NK-92 (cell line): ENCODE results near the gene AEN.

ENCODE experiments used
- DNase-seq: peaks from one replicate; lab custom pipeline; 2025; ENCODE audit not compliant: unreplicated experiment; lab: John Stamatoyannopoulos, UW

Gene AEN

DNA sequence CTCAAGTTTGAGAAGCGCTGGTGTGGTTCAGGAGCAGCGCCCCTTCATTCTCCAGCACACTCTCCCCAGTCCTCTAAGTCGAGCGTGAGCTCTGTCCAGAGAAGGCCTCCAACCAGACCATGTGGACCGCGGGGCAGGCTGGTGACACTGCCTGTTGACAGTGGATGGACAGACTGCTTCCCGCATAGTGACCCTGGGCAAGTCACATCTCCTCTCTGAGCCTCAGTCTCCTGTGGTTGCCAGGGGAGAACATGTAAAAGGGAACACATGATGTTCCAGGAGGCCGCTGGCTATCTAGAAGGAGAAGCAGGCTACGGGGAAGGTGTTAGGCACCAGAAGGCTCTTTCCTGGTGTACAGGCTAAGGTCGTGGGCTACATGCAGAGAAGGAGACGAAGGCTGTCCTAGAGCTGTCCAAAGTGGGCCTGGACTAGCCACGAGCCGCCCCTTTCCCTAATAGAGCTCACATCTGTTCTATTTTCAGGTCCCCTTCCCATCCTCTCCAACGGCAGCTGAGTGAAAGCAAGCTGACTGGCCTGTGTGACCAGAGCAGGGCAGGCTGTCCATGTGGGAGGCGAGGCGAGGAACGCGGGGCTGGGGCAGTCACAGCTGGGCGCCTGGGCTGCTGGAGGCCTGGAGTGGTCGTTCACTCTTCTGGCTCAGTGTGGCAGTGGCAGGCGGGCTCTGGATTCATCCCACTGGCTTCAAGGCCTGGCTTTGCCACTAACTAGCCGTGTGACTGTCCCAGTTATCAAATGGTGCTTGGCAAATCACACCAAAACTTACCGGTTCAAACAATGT lies 28.8 kb downstream of the AEN start:
- DNase-seq, result no peak

DNA sequence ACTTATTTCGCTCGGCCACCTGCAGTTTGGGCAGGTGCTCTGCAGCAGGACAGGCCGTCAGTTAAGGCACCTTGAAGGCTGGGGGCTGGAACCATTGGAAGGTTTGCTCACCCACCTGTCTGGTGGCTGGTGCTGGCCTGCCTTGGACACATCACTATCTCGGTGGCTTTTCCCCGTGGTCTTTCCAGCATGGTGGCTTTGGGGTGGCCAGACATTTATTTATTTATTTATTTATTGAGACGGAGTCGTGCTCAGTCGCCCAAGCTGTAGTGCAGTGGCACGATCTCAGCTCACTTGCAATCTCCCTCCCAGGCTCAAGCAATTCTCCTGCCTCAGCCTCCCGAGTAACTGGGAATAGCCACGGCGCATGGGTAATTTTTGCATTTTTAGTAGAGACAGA lies 29.4 kb downstream of the AEN start:
- no peak for DNase-seq

DNA sequence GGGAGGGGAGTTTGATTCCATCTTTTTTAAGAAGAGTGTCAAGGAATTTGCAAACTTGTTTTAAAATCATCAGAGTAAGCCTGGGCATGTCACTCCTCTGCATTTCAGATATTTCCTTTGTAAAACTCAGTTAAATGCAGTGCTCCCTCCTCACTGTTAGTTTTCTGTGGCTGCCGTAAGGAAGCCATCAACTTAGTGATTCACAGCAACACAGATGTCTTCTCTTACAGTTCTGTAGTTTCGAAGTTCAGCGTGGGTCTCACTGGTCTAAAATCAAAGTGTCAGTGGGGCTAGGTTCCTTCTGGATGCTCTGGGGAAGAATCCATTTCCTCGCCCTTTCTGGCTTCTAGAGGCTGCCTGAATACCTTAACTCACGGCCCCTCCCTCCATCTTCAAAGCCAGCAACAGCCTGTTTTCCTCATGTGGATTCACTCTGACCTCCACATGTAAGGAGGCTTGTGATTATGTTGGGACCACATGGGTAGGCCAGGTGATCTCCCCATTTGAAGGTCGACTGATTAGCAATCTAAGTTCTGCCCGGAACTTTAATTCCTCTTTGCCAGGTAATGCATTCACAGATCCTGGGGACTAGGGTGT lies 30.1 kb downstream of the AEN start:
- no peak for DNase-seq

DNA sequence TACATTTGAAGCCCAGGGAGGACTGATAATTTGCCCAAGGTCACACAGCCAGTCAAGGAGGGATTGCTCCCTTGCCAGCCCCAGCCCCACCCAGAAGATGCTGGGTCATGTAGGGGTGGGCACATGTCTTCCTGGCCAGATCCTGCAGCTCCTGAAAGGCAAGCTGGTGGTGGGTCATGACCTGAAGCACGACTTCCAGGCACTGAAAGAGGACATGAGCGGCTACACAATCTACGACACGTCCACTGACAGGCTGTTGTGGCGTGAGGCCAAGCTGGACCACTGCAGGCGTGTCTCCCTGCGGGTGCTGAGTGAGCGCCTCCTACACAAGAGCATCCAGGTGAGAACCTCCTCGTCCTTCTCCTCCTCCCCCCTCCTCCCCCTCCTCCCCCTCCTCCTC lies 30.8 kb downstream of the AEN start:
- DNase-seq, result no peak

DNA sequence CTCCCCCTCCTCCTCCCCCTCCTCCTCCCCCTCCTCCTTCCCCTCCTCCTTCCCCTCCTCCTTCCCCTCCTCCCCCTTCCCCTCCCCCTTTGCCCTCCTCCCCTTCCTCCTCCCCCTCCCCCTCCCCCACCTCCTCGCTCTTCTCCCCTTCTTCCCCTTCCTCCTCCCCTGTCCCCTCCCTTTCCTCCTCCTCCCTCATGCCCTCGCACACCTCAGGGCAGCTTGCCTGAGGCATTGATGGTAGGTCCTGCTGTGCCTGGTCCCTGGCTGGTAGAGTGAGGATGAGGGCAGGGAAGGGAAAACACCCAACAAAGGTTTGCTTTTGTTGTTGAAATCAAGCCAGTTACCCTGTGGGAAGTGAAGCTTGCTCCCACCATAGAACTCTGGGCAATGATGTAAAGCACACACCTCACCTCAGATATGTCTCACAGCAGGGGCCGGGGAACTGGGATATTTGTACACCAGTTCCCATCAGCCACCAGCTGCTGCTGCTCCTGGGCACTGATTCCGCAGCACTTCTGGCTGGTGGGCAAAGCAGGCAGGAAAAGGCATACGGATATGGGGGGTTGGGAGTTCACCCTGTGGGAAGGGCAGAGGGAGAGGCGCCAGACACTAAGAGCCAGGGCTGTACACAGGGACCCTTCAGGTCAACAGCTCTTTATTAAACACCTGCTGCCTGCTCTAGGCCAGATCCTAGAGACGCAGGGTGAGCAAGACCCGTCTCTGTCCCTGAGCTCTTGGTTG lies 31.5 kb downstream of the AEN start:
- DNase-seq, result no peak

DNA sequence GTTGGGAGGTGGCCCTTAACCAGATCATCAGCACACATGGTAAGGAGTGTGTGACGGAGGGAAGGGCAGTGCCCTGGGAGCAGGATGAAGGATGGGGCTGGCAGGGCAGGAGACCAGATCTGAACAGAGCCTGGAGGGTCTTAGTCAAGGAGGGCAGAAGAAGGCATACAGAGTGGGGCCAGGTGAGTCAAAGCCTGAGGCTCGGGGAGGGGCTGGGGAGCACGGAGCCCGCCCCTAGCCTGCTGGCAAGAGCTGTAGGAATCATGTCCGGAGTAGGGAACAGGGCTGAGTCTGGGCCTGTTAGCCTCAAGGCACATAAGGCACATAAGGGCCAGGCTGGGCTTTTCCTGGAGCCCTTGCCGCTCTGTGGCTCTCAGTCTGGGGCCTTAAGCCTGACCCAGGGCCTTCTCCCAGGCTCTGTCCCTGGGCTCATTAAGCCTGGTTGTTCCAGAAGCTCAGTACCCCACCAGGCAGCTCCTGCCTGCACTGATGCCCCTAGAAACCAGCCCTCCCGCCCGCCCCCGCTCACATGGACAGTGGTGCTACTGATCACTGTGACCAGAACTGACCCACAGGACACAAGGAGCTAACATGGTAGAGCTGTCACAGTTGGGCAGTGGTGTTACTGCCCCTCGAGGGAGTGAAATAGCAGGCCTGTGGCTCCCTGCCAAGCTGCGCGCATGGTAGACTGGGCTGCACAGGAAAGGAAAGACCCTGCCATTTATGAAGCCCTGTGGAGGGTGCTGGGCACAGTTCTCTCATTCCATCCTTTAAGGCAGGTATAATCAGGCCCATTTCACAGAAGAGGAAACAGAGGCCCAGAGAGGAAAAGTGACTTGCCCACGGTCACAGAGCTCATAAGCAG lies 32.3 kb downstream of the AEN start:
- DNase-seq, result no peak

DNA sequence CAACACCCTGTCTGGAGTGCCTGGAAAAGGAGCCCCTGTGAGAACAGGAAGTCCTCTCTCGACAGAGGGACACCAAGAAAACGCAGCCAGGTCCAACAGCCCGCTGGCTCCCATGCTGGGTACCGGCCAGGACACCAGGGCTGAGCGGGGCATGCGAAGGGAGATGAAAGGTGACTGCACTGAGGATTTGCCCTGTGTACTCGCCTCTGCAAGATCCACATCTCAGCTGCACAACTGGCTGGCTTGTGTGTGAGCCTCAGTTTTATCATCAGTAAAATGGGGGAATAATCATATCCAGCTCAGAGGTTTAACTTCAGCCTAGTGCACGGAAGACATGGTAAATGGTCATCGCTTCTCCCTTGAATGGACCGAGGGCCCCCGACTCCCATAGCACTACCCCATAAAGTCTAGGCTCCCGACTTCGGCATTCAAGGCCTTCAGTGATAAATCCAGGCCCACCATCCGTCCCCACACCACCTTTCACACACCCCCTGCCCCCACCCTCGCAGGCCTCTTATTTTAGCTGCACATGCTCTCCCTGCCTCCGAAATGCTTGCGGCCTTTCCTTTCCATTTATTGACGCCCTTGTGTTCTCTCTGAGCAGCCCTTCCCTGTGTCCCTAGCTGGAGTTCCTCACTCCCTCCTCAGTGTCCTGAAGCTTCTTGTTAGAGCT lies 33.4 kb downstream of the AEN start:
- DNase-seq, result no peak

DNA sequence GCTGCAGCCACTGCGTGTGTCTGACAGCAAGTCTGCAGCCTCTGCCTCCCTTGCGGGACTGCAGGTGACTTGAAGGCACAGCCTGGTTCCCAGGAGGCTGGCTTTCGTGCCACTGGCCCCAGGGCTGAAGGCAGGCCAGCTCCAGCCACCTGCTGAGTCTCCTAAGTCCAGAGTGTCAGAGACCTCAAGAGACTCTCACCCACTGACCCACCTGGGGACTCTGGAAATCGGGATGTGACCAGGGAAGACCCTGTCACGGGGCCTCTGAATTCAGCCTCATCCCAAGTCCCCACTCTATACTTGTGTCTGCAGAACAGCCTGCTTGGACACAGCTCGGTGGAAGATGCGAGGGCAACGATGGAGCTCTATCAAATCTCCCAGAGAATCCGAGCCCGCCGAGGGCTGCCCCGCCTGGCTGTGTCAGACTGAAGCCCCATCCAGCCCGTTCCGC lies 34.0 kb downstream of the AEN start:
- DNase-seq, result no peak

DNA sequence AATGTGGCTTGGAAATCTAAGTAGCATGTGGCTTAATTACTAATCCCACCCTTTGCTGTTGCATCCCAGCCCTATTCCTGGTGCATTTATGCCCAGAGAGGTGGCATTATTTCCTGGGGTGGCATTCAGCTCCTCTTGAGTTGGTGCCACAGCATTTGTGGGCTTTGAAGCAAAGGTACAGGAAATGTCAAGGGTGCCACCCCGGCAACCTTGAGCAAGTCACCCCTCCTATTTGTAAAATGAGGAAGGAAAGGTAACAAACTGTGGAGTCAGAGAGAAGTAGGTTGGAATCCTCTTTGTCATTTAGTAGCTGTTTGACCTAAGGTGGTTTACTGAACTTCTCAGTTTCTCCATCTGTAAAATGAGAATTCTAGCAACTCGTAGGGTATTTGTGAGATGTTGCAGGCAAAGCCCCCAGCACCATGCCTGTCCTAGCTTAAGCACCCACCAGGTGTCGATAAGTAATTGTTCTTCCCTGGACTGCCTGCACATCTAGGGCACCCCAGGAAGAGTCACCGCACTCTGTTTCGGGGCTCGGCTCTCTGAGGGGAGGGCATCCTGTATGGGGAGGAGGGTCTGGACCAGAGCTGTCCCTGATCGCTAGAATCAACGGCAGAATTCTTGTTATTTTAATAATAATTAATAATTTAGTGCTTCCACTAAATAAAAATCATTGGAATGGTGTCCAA lies 34.8 kb downstream of the AEN start:
- no peak for DNase-seq

DNA sequence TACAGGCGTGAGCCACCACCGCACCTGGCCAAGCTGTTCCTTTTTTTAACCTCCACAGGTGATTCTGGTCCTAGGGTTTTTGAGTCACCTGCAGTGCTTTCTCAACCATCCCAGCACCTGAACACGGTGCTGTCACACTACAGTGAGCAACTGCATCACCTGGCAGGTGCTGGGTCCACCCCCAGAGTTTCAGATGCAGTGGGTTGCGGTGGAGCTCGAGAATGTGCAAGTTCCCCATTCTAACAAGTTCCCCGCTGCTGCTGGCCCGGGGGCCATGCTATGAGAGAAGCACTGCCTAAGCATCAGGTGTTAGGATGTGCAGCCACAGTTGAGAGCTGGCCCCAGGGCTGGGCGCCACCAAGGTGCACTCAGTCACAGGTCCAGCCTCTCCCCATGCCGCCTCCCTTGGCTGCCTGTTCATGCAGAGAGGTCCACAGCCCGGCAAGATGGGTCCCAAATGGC lies 35.7 kb downstream of the AEN start:
- DNase-seq, result no peak

DNA sequence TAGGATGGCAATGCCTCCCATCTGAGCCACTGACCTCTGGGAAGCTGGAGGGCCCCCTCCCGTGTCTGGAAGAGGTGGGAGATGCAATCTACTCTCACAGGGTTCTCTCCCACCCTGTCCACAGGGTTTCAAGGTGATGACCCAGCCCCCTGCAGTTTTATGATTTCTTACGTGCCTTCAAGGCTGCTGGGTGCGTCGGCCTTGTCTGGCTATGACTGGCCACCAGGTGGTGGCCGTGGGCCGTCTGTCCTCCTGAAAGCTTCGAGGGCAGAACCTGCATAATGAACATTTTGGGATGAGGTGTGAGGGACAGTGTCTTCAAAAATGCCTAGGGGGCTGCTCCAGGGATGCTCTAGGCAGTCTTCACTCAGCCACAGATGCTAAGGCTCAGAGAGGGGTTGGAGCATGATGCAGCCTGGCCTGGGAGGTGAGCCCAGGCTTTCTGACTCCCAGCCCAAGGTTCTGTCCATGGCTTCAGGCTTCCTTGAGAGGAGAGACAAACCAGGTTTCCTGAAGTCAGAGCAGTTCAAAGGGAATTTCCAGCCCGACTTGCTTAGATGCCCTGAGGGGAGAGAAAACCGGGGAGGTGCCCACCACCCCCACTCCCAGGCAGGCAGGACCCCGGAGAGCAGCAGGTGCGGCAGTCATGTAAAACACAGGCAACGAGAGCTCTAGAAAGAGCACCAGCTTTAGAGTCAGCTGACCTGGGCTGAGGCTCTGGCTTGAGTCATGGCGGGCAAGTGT lies 36.4 kb downstream of the AEN start:
- DNase-seq, result no peak

DNA sequence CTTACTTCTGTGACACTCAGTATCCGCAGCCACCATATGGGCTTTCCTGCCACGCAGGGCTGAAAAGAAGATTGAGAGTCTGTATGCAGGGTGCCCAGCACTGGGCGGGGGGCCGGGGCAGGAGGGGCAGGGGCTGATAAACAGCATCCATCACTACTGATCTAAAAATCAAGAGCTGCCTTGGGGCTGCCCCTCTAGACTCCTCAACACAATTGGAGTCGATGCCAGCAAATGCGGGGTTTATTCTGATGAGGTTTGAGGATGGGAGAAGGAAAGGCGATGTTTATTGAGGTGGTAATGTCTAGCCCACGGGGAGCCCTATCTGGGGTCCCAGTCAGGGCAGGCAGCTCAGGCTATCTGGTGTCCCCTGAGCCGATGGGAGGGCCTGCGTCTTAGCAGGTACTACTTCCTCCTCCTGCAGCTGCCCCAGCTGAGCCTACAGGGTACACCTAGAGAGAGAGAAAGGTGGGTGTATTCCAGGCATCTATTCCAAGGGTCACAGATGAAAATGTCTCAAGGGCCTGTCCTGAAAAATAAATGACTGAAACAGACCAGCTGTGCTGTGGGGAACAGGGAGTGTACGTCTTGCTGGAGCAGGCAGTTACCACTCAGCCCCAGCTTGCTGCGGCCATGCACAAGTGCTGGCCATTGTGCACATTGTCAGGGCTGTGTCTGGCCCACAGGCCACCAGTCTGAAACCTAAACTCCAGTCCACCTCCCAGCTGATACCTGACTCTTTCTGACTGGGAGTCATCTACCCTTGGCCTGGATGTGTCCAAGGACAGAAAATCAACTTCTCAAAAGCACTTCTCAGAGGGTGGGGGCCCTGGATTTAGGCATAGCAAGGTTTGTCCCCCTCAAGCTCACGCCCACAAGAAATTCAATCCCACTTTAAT lies 37.2 kb downstream of the AEN start:
- DNase-seq, result no peak

DNA sequence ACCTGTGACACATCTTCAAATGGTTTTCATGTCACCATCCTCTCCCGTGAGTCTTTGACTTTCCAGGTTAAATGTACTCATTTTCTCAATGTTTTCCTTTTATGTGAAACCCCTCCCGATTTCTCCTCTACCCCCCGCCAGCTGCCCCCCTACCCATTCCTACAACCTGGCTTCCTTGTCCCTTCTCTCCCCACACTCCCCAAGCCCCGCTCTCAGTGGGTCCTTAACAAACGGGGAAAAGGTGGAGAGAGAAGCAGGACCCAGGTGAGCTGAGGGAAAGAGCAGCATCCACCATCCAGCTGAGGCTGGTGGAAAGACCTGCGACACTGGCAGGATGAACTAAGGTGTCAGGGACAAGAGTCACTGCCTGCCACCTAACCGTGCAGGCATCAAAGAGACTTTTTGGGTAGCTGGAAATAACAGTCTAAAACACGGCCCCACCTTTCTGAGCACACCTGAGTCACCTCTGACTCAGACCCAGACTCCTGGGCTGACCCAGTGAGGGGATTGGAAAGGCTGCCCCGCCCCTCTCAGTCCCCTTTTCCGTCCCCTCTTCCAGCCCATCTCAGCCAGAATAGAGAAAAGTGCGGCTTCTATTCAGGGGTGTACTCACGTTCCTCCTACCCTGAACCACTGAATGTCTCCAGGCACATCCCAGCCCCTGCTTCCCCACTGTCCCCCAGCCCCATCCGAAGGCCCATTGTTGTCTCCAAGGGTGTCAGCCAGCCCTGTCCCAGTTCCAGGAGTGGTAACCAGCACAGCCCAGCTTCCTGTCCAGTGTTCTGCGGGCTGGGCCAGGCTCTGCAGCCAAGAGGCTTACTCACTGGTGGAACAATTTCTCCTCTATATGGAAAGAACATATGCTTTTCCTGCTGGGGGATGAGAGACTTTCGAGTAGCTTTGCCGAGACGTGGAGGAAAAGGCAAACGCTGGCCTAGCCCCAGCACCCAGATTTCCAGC lies 38.1 kb downstream of the AEN start:
- DNase-seq, result no peak

DNA sequence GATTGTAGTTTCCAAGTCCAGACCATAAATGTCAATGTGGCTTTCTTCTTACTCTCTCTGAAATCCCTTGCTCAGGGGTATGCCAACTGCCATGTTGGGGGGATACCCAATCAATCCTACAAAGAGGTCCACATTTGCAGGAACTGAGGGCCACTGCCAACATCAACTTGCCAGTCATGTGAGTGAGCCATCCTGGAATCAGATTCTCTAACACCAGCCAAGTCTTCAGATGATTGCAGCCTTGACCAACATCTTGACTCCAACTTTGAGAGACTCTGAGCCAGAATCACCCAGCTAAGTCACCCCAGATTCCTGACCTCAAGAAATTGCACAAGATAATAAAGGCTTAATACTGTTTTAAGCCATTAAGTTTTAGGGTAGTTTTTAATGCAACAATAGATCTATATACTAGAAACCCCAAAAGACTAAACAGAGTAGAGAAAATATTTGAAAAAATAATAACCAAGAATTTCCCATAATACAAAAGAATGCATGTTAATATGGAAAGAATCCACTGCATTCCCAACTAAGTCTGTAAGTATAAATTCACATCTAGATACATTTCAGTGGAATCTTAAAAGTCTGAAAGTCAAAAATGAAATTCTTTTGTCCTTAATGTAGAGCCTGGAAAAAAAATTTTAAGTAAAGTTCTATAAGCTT lies 40.0 kb downstream of the AEN start:
- DNase-seq, result no peak

DNA sequence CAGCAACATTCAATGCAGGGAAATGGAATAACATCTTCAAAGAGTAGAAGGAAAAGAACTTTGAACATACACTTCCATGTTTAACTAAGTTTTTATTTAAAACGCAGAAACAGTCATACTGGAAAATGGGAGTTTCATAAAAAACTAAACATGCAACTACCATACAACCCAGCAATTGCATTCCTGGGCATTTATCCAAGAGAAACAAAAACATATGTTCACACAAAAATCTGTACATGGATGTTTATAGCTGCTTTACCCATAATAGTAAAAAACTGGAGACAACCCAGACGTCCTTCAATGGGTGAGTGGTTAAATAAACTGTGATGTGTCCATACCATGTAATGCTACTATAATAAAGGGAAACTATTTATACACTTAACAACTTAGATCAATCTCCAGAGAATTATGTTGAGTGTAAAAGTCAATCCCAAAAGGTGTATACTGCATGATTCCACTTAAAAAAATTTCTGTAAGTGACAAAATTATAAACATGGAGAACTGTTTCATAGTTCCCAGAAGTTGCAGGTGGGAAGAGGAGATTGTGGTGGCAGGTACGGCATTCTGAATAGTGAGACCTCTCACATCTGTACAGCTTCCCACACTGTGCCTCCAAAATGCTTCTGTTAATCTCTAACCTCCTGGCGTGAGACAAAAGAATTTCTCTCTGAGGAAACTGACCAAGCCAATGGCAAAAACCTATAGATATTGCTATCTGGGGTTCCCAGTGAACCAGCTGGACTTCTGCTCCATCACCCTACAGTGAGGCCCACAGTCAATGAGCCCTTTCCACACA lies 40.8 kb downstream of the AEN start:
- no peak for DNase-seq

DNA sequence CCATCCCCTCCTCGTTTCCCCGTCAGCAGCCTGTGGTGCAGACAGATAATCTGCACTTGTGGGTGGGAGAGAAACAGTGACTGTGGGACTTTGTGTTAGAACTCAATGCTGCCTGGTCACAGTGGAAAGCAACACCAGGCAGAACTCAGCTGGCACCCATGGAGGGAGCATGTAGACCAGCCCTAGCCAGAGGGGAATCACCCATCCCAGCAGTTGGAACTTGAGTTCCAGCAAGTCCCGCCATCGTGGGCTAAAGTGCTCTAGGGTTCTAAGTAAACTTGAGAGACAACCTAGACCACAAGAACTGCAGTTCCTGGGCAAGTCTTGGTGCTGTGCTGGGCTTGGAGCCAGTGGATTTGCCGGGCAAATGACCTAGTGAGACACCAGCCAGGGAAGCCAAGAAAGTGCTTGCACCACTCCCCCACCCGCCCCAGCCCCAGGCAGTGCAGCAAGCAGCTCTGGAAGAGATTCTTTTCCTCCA lies 42.0 kb downstream of the AEN start:
- DNase-seq, result no peak
